22Rv1 (cell line): ENCODE results near the gene MTFR1L.

Source experiments
- ZFX ChIP-seq: fragments of 450-650 bp; IDR thresholded peaks from 2 replicates; pipeline ENCODE4 v1.6.1; 2017; ENCODE audit warnings: antibody characterized with exemption, borderline replicate concordance
- TF ChIP-seq, protein P1 (sequence below): fragments of 450-650 bp; IDR thresholded peaks from 2 replicates; pipeline ENCODE4 v1.5.1; 2017; ENCODE audit warnings: mild to moderate bottlenecking

DNA sequence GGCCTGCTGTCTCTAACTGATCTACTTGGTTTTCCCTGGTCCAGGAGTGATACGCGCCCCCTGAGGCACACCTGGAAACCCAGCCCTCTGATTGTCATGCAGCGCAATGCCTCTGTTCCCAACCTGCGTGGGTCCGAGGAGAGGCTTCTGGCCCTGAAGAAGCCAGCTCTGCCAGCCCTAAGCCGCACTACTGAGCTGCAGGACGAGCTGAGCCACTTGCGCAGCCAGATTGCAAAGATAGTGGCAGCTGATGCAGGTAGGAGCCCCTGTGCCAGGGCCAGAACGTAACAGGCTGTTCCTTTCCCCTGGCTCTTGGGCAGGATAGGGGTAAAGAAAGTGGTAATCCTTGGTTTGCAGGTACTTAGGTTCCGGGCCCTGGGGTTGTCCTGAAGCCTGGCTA is 6.8 kb downstream of the MTFR1L start:
- TF ChIP-seq ZFX, result no peak
- TF ChIP-seq, protein P1, sequence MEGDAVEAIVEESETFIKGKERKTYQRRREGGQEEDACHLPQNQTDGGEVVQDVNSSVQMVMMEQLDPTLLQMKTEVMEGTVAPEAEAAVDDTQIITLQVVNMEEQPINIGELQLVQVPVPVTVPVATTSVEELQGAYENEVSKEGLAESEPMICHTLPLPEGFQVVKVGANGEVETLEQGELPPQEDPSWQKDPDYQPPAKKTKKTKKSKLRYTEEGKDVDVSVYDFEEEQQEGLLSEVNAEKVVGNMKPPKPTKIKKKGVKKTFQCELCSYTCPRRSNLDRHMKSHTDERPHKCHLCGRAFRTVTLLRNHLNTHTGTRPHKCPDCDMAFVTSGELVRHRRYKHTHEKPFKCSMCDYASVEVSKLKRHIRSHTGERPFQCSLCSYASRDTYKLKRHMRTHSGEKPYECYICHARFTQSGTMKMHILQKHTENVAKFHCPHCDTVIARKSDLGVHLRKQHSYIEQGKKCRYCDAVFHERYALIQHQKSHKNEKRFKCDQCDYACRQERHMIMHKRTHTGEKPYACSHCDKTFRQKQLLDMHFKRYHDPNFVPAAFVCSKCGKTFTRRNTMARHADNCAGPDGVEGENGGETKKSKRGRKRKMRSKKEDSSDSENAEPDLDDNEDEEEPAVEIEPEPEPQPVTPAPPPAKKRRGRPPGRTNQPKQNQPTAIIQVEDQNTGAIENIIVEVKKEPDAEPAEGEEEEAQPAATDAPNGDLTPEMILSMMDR, result no peak
